GM10847 (cell line): ENCODE results near the gene ZGLP1.

Experiments
- POLR2A ChIP-seq: IDR thresholded peaks from 2 replicates; pipeline ENCODE4 v1.6.1; 2011; ENCODE audit not compliant: insufficient read length; ENCODE audit errors: extremely low read depth

Gene ZGLP1

DNA sequence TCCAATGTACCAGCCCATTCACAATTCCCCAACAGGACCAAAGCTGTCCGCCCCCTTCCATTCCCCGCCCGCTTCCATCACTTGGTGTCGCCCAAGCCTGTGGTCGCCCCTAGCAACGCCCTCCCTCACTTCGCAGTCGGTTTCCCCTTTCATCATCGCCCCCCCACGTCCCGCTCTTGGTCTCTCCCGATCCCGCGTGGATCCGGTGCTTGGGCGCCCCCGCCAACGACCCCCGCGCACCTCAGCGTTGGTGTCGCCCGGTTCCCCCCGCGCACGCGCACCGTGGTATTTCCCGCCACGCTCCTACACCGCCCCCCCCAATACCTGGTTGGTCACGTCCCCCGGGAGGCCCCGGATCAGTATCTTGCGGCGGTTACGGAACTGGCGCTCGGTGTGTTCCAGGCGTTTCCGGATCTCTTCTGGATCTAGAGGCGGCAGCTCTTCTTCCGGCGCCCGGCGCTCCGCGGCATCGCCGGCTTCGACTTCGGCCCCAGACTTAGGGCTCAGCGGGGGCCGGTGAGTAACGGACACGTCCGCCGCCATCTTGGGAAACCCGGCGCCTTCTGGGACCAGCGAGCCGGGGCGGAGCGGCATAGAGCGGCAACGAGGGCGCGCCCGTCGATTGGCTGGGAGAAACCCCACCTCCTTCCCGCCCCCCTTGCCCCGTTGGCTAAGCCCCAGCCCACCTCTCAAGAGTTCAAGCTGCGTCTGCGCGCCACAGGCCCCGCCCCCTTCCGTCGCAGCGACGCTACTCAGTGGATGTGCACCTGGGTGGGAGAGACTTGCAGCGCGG is 23.5 kb upstream of the ZGLP1 start, which contains the start of gene RAVER1:
Gene RAVER1, minus strand, starts transcription at position 565 of the 793 bp plus-strand sequence. Its CDS starts 22 bp downstream, at position 543.
- peak; percentile 88 for TF ChIP-seq POLR2A

DNA sequence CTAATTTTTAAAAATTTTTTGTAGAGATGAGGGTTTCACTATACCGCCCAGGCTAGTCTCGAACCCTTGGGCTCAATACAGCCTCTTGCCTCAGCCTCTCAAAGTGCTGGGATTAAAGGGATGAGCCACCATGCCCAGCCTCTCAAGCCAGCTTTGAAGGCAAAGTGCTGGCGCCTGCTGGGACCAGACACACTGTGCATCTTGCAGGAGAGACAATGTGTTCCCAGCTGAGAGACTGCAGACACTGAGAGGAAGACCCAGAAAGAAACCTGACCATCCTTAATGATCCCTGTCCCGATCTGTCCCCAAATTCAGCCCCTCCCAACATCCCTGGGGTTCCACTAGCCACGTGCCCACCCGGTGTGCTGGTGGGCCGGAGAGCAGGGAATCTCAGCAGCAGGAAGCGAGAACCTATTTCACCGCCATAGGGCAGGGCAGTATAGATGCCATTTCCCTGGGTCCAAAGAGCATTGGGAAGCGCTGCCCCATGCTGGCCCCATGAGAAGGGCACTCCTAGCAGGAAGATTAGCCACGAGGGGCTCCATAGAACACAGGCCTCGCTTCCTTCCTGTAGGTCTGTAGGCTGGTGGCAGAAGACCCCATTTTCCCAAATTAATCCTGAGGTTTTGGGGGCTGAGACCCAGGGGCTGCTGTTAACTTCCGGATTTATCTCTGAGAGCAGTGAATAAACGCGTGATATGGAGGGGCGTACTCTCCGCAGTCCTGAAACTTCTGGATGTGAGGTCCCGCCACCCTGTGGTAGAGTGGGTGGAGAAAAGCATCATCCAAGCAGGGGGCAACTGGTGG is 22.7 kb upstream of the ZGLP1 start:
- no peak for TF ChIP-seq POLR2A

DNA sequence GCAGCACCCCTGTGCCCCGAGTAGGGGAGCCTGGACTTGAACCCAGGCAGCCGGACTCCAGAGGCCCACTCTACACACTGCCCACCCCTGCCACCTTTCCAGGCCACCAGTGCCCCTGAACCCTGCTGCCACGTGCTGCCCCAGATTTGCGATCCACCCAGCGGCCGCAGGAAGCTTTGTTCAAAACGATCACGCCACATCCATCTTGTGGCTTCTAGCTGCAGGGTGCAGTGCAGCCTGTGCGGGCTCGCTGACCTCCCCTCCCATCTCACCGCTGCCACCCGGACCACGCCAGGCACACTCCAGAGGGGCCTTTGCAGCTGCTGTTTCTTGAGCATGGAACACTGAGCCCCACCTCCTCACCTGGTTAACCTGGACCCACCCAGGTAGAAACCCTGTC is 19.9 kb upstream of the ZGLP1 start:
- no peak for TF ChIP-seq POLR2A

DNA sequence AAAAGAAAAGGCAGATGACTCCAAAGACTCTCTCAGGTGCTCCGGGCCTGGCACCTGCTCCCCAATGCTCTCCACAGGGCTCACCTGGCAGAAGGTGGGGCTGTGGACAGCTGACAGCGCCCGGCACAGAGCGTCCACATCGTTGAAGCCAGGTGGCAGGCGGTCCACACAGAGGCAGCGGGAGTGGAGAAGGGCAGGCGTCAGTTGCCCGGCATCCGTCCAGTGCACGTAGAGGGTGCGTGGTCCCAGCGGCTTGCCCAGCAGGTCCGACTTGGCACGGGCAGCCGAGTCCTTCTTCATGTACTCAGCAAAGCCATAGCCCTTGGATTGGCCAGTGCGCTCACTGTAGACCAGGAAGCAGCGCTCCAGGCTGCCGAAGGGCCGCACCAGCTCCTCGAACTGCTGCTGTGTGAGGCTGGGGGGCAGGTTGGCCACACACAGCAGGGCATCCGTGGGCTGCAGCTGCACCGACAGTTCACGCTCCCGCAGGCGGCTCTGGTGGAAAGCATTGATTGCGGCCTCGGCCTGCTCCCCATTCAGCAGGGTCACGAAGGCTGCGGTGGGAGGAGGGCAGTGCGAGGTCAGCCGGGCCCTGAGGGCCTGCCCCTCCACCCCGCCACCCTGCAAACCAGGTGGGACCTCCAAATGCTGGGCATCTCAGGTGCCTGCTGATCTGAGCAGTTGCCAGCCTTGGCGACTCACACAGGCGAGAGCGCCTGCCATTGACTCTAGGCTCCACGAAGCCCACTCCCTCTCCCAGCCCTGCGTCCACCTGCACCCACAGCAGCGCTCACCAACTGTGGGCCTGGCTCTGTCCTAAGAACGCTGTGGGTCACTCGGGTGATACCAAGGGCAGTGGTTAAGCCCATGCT is 19.2 kb upstream of the ZGLP1 start:
- no peak for TF ChIP-seq POLR2A

DNA sequence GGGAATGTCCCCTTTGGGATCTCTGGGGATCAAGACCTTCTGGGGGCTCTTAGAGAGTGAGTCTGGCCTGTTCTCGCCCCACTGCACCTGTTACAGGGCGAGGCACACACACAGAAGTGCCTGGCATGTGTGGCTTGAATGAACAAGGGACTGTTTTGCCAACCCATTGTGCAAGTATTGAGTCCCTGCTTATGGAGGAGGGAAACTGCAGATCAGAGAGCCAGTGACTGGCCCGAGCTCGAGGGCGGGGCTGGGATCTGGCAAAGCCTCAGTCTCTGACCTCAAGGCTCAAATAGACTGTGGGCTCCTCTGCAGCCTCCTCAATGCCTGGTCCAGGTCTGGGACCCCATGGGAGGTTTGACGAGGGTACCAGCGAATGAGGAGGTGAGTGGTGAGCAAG is 18.2 kb upstream of the ZGLP1 start:
- TF ChIP-seq POLR2A, result no peak

DNA sequence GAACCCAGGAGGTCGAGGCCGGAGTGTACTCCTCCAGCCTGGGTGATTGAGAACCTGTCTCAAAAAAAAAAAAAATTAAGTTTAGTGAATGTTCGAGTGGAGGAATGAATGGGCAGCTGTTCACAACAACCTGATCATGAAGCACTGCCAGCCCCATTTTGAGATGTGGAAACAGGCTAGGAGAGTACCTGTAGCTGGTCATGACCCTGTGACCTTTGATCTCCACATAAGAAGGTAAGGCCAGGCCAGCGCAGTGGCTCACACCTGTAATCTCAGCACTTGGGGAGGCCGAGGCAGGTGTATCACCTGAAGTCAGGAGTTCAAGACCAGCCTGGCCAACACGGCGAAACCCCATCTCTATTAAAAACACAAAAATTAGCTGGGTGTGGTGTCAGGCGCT is 16.1 kb upstream of the ZGLP1 start:
- TF ChIP-seq POLR2A, result no peak

DNA sequence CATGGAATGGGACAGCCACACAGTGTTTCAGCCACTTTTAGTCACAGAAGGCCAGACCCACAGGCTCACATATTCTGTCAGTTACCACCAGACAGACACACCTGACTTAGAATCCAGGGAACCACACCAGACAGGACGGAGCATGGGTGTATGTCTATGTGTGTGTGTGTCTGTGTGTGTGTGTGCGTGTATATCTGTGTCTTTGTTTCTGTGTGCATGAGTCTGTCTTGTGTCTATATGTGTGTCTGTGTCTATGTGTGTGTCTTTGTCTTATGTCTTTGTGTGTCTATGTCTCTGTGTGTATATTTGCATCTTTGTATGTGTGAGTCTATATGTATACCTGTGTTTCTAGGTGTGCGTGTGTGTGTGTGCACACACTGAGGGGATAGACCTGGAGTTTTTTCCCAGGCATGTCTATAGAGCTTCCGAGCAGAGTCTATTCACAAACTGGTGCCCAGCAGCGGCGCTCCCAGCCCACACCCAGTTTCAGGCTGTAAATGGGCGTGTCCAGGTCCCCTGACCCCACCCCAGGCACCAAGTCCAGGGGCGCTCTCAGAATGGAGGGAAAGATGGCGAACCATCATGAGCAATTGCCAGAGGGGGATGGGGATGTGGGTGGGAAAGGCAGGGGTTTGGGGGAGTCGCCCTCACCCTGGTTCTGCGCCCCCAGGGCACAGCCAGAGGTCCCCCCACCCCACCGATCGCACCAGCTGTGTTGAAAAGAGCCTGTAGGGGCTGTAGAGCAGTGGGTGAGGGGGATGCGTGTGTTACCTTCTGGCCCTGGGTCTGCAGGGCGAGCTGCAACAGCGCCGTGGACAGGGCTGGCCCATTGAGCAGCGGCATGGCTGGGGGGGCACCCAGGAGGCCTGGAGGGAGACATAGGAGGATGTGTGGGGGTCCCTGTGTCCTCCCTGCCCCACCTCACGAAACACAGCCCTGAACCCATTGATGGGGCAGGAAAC is 12.5 kb upstream of the ZGLP1 start:
- no peak for TF ChIP-seq POLR2A

DNA sequence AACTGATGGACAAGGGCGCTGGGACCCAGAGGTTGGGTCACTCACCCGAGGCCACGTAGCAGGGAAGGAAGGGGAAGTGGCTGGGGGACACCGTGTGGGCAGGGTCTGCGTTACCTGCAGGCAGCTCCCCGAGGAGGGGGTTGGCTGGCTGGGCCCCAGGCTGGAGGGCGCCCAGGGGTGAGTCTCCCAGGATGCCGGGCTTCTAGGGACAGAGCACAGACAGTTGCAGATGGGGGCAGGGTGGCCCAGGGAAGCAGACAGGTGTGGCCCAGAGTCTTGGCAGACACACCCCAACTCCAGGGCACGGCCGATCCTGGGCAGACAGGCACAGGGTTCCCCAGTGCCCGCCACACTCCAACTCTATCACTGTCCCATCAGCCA is 11.8 kb upstream of the ZGLP1 start:
- TF ChIP-seq POLR2A, result no peak

DNA sequence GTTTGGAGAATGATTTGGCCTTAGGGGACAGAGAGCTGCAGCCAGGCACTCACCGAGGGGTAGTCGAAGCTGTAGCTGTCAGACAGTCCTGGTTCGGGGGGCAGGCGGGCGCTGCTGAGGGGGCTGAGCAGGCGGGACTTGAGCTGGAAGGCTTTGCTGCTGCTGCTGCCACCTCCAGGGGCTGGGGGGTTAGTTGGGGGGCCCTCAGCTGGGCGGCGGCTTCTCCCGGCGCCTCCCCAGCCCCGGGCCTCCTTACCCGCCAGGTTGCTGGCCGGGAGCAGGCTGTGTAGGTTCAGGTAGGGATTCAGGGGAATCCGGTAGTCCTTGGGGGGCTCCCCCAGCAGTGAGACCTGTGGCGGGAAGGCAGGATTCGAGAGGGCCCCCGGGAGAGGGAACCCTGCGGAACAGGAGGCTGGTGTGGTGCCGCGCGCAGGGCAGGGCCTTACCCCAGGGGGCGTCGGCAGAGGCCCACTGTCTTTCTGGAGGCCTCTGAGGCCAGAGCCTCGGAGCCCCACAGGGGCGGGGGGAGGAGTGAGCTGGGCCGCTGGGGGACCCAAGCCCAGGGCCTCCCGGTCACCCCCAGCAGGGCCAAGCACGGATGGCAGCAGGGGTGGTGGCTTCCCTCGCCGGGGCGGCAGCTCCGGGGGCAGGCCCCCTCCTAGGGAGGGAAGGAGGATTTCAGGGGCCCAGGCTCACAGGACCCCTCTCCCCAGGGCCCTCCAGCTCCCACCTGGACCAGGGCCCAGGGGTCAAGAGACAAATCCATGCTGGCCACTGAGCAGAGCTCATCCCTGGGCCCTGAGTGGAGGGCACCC is 11.2 kb upstream of the ZGLP1 start:
- no peak for TF ChIP-seq POLR2A

DNA sequence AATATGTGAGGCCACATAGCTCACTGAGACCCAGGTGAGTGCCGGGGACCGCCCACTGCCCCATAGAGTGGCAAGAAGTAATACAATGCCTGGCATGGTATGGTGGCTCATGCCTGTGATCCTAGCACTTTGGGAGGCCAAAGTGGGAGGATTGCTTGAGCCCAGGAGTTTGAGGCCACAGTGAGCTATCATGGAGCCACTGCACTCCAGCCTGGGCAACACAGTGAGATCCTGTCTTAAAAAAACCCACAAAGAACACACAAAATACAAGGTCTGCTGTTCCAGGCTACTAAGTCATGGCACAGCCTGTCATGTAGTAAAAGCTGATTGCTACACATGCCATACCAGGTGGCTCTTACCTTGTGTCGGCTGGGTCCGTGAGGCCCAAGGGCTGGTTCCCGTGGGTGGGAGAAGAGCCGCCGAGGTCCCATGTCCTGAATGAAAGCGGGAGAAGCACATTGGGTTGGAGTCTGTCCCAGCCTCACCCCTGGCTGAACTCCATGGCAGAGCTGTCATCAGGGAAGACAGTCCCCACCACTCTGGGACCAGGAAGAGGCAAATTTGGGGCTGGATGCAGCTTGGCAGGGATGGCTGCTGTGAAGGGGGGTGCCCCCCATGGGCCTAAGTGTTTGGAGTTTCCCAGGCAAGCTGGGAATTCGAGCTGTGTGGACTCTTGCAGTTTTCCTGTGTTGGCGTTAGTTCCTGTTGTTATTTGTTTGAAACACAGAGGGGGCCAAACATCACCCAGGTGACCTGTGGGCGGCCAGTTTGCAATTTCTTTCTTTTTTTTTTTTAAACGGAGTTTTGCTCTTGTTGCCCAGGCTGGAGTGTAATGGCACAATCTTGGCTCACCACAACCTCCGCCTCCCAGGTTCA is 9.4 kb upstream of the ZGLP1 start:
- TF ChIP-seq POLR2A, result no peak

DNA sequence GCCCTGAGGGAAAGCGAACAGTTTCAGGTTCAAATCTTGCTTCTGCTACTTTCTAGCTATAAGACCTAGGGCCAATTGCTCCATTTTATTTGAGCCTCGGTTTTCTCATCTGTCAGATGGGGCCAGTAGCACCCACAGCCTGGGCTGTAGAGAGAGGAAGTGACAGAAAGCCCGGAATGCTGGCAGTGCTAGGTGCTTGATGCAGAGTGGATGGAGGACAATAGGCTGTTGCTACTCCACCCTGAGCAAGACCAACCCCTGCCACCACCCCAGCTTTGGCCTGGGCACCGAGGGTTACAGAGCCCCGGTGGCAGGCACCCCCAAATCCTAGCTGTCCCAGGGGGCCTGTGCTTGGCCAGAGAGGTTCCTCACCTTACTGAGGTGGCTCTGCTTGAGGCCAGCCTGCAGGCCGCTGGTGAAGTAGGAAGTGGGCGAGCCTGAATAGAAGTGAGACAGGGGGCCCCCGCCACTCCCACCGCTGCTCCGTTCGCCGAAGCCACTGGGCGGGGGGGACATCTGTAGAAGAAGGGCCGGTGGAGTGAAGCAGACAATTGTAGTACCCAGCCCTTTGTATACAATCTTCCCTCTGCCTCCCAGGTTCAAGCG is 8.3 kb upstream of the ZGLP1 start:
- TF ChIP-seq POLR2A, result no peak
